Measurements from ENCODE around the gene G6PD. TPM values are rescaled to one million over a fixed set of nuclear protein-coding genes. Genes with fewer than 3 reads are reported as not detected.

The G6PD gene
- total and polyA plus RNA-seq, 2 donors (not counting 3 experiments of a cell fraction or from before 2014, with no cell fraction given), result 155 to 159 TPM

DNA sequence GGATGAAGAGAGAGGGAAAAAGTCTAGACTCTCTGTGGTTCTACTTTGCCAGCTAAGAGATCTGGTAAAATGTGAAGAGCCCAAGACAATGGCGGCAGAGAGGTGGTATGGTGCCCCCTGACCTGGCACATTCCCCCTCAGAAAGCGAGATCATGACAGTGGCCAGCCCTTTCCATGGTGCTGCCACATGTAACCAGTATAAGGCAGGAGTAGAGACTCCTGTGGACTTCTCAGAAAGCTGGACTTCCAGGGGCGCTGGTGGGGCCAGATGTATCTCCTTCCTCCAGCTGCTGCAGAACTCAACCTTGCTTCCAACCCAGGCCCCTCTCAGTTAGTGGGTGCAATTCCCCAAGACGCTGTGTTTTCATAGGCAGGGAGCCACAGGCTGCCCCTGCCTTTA, 47.8 kb upstream of the G6PD start:
- FAIRE-seq (no peak), DNase-seq (ENCODE audit: low read depth, low spot score) (no peak)
- TF ChIP-seq EZH2 (IDR thresholded peaks at IDR 0.05; ENCODE audit: borderline replicate concordance, low read depth, low read length, severe bottlenecking), result no peak
- TF ChIP-seq JUN (IDR thresholded peaks at IDR 0.05; ENCODE audit: borderline replicate concordance, insufficient read depth, insufficient read length, low read depth), result no peak
- no peak for TF ChIP-seq MYC (IDR thresholded peaks at IDR 0.05; ENCODE audit: low read depth, low read length)
- no peak for TF ChIP-seq FOS (IDR thresholded peaks at IDR 0.05; ENCODE audit: borderline replicate concordance, insufficient read depth, low read length)
- no peak for TF ChIP-seq GATA2 (IDR thresholded peaks at IDR 0.05; ENCODE audit: insufficient read depth, insufficient read length, low read depth, low read length)
- no peak for TF ChIP-seq POLR2AphosphoS5 (IDR thresholded peaks at IDR 0.05; ENCODE audit: insufficient read depth, low read depth, low read length)
- TF ChIP-seq, protein P1, sequence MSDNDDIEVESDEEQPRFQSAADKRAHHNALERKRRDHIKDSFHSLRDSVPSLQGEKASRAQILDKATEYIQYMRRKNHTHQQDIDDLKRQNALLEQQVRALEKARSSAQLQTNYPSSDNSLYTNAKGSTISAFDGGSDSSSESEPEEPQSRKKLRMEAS (IDR thresholded peaks at IDR 0.05; ENCODE audit: insufficient read depth, insufficient read length), result no peak
- no peak for TF ChIP-seq POLR2A (IDR thresholded peaks at IDR 0.05; ENCODE audit: low read depth, low read length)
- TF ChIP-seq, protein P2, sequence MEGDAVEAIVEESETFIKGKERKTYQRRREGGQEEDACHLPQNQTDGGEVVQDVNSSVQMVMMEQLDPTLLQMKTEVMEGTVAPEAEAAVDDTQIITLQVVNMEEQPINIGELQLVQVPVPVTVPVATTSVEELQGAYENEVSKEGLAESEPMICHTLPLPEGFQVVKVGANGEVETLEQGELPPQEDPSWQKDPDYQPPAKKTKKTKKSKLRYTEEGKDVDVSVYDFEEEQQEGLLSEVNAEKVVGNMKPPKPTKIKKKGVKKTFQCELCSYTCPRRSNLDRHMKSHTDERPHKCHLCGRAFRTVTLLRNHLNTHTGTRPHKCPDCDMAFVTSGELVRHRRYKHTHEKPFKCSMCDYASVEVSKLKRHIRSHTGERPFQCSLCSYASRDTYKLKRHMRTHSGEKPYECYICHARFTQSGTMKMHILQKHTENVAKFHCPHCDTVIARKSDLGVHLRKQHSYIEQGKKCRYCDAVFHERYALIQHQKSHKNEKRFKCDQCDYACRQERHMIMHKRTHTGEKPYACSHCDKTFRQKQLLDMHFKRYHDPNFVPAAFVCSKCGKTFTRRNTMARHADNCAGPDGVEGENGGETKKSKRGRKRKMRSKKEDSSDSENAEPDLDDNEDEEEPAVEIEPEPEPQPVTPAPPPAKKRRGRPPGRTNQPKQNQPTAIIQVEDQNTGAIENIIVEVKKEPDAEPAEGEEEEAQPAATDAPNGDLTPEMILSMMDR (IDR thresholded peaks at IDR 0.05; ENCODE audit: extremely low read depth in 1 of 2, insufficient read depth in 1 of 2, low read depth in 1 of 2, low read length in 2 of 2), result no peak
- no peak overlapping the region for H3K4me3 ChIP-seq (replicated peaks in 1 of 3; ENCODE audit: insufficient read depth in 1 of 3, low read depth in 1 of 3, low read length in 3 of 3)
- H4K20me1 ChIP-seq (replicated peaks; ENCODE audit: control insufficient read depth, extremely low read depth, insufficient read depth, low read length), result no peaks in the 10 kb centered on the region
- H3K4me1 ChIP-seq (ENCODE audit: control insufficient read depth, extremely low read depth, insufficient read depth, low read length), result no peaks in the 10 kb centered on the region
- ChIA-PET POLR2A (no interaction called here), CTCF (no interaction called here)
- H3K36me3 ChIP-seq (ENCODE audit: control insufficient read depth in 2 of 2, extremely low read depth in 1 of 2, insufficient read depth in 2 of 2, low read length in 2 of 2), result no peaks in the 10 kb centered on the region
- H3K9me3 ChIP-seq (replicated peaks; ENCODE audit: control insufficient read depth, insufficient read depth, low read length), result no peaks in the 10 kb centered on the region
- H2AFZ ChIP-seq (ENCODE audit: low read depth, low read length), result no peak overlapping the region
- H3K4me2 ChIP-seq (ENCODE audit: insufficient read depth, low read length), result no peak overlapping the region
- no peaks in the 10 kb centered on the region for H3K79me2 ChIP-seq (ENCODE audit: control insufficient read depth, insufficient read depth, low read length)
- intact Hi-C loops (cut with micrococcal nuclease), result no loop called here
- dilution Hi-C loops (cut with MboI; ENCODE audit: extremely low pct_ligation_motif_present, low sequenced_read_pairs), result no loop called here
- H3K9me1 ChIP-seq (replicated peaks; ENCODE audit: control insufficient read depth, extremely low read depth, insufficient read depth, low read length), result no peaks in the 10 kb centered on the region
- H3K27ac ChIP-seq (ENCODE audit: insufficient read depth, low read depth, low read length), result no peak overlapping the region
- no TSS peak for BruUV-seq (replicated peaks)
- no peak overlapping the region for H3K9ac ChIP-seq (replicated peaks; ENCODE audit: extremely low read depth, insufficient read depth, low read length)
- H3K27me3 ChIP-seq (ENCODE audit: control insufficient read depth in 2 of 2, insufficient read depth in 2 of 2, low read length in 2 of 2), result peaks cover 5 to 13% of the 10 kb centered on the region in 2 experiments
